Endometrial microvascular endothelial cells (primary cell): ENCODE data around the gene OGFR. TPM values are rescaled to one million over a fixed set of nuclear protein-coding genes. Genes with fewer than 3 reads are reported as not detected.

Experiments
- in situ Hi-C: cut with HindIII; loops from 2 replicates; pipeline ENCODE4 v1.10.0; 2017; ENCODE audit warnings: low sequenced_read_pairs, low pct_unique_long_range_greater_than_20kb; ENCODE audit errors: inconsistent ontology term
- total RNA-seq: library from RNA; depleted of rRNA; stranded (reverse); fragments of >200 nt; gene quantifications from one replicate; pipeline ENCODE4 v1.2.3, GENCODE V29; 2015; ENCODE audit errors: inconsistent ontology term

OGFR gene
- total RNA-seq, 1 donor from 2014 or later = 55.3 TPM

GRCh38 chr20:62820208-62820961, 15.8 kb downstream of the OGFR start:
- in situ Hi-C loops = no loop called here

DNA sequence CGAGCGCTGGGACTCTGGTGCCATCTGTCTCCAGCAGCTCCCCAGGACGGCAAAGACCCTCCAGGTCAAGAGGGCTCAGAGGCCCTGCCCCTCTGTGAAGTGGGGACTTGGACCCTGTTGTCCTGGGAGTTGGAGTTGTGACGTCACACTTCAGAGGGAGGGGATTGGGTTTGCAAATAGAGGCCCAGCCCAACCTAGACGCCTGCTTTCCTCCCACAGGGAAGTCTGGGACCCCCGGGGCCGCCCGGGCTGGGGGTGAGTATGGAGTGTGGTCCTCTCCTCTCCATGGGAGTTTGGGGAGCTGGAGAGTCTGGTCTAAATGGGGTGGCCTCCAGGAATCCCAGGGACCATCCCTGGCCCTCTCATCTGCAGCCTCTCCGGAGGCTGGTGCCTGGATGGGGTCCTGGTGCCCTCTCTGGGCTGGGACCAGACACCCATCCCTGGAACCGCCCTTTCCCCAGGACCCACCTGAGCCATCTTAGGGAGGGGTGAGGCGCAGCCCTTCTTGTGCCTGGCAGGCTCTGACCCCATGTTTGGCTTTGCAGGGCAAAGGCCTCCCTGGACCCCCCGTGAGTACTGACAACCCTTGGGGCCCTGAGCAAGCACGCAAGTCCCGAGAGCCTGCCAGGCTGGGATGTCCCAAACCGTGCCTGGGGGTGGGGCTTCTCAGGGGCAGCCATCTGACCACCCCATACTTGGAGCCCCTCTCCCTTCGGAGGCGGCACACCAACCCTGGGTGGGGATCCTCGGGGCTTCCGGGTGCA, 16.5 kb downstream of the OGFR start:
- in situ Hi-C loops = no loop called here

GRCh38 chr20:62821726-62822210, 17.1 kb downstream of the OGFR start:
- in situ Hi-C loops = no loop called here

GRCh38 chr20:62822239-62822787, 17.7 kb downstream of the OGFR start:
- in situ Hi-C loops = no loop called here

DNA sequence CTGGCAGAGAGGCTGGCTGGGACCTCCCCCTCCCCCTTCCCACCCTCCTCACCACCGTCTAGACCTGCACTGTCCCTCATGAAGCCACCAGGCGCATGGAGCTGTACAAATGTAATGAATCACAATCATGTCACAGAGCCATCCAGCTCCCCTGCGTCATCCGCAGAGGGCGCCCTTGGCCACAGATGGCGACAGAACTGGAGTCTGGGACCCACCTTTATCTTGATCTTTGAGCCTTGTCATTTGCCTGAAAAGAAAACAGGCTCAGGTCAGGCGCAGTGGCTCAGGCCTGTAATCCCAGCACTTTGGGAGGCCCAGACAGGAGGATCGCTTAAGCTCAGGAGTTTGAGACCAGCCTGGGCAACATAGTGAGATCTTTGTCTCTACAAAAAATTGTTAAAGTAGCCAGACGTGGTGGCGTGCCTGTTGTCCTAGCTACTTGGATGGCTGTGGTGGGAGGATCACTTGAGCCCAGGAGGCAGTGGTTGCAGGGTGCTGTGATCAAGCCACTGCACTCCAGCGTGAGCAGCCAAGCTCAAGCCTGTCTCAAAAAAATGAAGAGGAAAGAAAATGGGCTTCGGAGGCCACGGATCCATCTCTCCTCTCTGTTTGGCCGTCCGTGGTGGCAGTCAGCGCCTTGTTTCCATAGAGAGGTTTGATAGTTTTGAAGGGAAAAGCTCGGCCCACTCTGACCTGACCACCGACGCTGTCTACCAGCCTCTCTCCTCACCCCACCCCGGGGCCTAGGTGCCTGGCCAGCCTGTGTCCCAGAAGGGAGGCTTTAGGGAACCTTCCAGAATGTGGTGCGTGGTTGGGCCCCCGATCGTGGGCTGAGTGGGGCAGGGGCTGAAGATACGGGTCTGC, 18.4 kb downstream of the OGFR start:
- in situ Hi-C loops = no loop called here

GRCh38 chr20:62823688-62824475, 19.2 kb downstream of the OGFR start:
- in situ Hi-C loops = no loop called here

GRCh38 chr20:62824476-62825332, 20.1 kb downstream of the OGFR start:
- in situ Hi-C loops = no loop called here

GRCh38 chr20:62825333-62825985, 20.8 kb downstream of the OGFR start:
- in situ Hi-C loops = no loop called here

DNA sequence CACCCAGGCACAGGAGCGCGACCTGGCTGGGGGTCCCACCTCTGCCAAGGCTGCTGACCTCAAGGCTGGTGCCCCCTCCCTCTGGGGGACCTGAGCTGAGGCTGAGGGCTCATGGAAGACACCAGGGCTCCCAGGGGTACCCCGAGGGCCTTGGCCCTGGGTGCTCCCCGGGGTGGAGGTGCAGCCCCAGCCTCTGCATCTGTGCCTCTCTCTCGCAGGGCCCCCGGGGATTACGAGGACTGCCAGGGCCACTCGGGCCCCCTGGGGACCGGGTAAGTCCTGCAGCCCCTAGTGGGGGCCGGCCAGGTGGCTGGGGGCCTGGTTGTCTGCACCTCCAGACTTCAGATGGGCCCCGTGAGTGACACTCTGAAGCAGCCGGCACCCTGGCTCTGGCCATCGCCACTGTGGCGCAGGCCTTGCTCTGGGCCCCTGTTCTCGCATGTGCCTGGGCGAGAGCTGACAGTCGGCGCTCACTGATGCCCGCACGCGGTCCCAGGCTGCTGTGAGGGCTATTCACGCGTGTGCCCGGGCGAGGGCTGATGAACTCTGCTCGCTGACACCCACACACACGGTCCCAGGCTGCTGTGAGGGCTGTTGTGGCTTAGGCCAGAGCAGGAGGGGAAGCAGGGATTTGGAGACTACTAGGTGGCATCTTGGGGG, 21.5 kb downstream of the OGFR start:
- in situ Hi-C loops = no loop called here

- in situ Hi-C loops = no loop called here
Observed at GRCh38 chr20:62826646-62827310, 22.1 kb downstream of the OGFR start.

DNA sequence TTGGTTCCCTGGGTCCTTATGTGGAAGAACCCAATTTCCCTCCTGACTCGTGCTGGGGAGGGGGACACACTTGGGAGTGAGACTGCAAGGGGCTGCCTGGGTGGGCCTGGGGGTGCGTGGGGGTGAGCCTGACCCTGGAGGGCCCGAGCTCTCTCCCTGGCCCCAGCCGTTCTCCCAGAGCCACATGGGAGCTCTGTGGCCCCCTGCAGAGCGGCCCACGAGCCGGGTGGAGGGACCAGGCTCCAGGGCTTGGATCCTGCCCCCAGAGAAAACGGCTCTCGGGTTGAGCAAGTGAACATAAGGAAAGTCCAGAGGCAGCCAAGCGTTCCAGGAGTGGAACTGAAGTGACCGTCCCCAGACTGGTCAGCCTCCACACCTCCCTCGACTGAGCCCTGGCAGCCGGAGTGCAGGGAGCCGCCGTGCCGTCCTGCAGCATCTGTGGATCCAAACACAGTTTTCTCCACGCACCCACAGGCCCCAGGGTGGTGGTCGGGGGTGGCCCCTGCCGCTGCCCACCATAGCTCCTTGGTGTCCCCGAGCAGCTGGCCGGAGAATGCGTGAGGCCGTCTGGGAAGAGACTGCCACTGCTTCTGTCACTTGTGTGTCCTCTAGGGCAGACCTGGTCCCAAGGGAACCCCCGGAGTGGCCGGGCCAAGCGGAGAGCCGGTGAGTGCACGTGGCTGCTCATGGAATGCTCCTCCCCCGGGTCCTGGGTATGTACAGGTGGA, 22.8 kb downstream of the OGFR start:
- in situ Hi-C loops = no loop called here

GRCh38 chr20:62828051-62828450, 23.4 kb downstream of the OGFR start:
- in situ Hi-C loops = no loop called here

DNA sequence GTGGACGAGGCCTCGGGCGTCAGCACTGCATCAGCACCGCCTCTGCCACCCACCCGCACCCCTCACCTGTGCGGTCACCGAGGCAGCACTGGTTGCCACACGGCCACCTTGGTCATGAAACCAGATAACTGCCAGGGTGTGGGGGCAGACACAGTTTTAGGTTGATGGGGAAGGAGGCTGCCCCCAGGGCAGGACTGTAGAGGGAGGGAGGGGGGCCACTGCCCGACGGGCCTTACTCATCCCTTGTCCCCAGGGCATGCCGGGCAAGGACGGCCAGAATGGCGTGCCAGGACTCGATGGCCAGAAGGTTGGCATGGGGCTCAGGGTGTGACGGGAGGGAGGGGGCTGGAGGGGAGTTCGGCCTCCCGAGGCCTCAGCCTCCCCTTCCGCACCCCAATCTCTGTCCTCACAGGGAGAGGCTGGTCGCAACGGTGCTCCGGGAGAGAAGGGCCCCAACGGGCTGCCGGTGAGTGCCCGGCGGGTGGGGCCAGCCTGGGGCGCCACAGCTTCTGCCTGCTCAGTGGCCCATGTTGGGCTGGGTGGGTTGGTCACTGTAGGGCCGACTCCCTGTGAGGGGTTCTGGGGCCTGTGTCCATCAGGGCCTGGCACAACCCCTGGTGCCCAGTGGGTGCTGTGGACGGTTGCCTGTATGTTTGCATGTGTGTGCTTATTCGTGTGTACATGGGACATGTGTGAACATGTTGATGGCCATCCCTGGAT, 24.0 kb downstream of the OGFR start:
- in situ Hi-C loops = no loop called here

GRCh38 chr20:62829231-62830230, 24.9 kb downstream of the OGFR start:
- in situ Hi-C loops = no loop called here
